NT2/D1 (cell line): ENCODE results near the gene SERPINE1.
"Not testable (repeated sequence)": the region's sequence is repeated elsewhere in the genome, so short reads cannot be mapped to it uniquely, and the experiment has no call there.

Experiments used
- SUZ12 ChIP-seq: IDR thresholded peaks from 2 replicates; pipeline ENCODE4 v1.6.1; 2011; ENCODE audit not compliant: insufficient read length, insufficient read depth; ENCODE audit errors: extremely low read depth
- YY1 ChIP-seq: IDR thresholded peaks from 2 replicates; pipeline ENCODE4 v1.6.1; 2011; ENCODE audit not compliant: insufficient read length, insufficient read depth
- ZNF274 ChIP-seq: IDR thresholded peaks from 2 replicates; pipeline ENCODE4 v1.6.1; 2011; ENCODE audit warnings: mild to moderate bottlenecking, low read depth, low read length

- TF ChIP-seq YY1, SUZ12, ZNF274: not testable (repeated sequence)
Observed at GRCh38 chr7:101121631-101121990, 5.3 kb upstream of the SERPINE1 start.
